ENCODE data around the gene NOL6. TPM values are rescaled to one million over a fixed set of nuclear protein-coding genes. Genes with fewer than 3 reads are reported as not detected.
A peak's percentile ranks its signal among the peaks of the same experiment; 100 is the strongest.
"Not testable (repeated sequence)": the region's sequence is repeated elsewhere in the genome, so short reads cannot be mapped to it uniquely, and the experiment has no call there.

The NOL6 gene
- total RNA-seq, 1 donor from 2014 or later: 31.1 TPM

GRCh38 chr9:33510262-33511183 lies 36.8 kb upstream of the NOL6 start:
- Mint-ChIP-seq H3K27ac (ENCODE audit: unreplicated experiment) (peak overlapping the region; percentile 100), H3K4me1 (ENCODE audit: low read depth) (peaks cover 35% of the 10 kb centered on the region), H3K36me3 (ENCODE audit: low read depth) (no peaks in the 10 kb centered on the region), H3K27me3 (ENCODE audit: low read depth) (no peaks in the 10 kb centered on the region), H3K4me3 (ENCODE audit: unreplicated experiment) (peak overlapping the region; percentile 97), H3K9me3 (ENCODE audit: low read depth) (peaks cover 5% of the 10 kb centered on the region)
- no peak for TF ChIP-seq CTCF (IDR thresholded peaks at IDR 0.05)
- no peak for DNase-seq (ENCODE audit: low spot score)

DNA sequence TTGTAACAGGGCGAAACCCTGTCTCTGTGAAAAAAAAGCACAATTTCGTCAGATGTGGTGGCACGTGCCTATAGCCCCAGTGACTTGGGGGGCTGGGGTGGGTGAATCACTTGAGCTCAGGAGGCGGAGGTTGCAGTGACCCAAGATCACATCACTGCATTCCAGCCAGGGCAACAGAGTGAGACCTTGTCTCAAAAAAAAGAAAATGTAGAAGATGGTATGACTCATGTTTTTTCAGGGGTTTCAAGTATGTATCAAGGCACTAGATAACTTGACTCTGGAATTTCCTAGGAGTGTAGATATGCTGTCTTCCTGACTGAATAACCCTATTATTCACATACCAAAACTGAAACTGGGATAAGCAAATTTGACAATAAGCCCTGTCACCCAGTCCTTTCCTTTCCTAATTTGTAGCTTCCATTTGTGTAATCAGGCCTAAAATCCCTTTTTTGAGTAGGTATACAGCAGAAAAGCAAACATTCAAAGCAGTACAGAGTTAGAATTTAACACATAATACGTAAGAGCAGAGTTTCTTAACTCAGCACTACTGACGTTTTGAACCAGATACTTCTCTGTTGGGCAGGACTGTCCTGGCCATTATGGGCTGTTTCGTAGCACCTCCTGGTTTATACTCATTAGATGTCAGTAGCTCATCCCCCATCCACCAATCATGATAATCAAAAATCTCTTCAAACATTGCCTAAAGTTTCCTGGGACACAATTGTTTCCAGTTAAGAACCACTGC lies 33.1 kb upstream of the NOL6 start:
- TF ChIP-seq CTCF (IDR thresholded peaks at IDR 0.05): no peak
- H3K36me3 Mint-ChIP-seq (ENCODE audit: low read depth): no peaks in the 10 kb centered on the region
- DNase-seq (ENCODE audit: low spot score): no peak
- H3K27ac Mint-ChIP-seq (ENCODE audit: unreplicated experiment): peak overlapping the region; percentile 91
- H3K4me1 Mint-ChIP-seq (ENCODE audit: low read depth): peaks cover 35% of the 10 kb centered on the region
- no peaks in the 10 kb centered on the region for H3K9me3 Mint-ChIP-seq (ENCODE audit: low read depth)
- H3K4me3 Mint-ChIP-seq (ENCODE audit: unreplicated experiment): peak overlapping the region; percentile 50
- no peaks in the 10 kb centered on the region for H3K27me3 Mint-ChIP-seq (ENCODE audit: low read depth)

DNA sequence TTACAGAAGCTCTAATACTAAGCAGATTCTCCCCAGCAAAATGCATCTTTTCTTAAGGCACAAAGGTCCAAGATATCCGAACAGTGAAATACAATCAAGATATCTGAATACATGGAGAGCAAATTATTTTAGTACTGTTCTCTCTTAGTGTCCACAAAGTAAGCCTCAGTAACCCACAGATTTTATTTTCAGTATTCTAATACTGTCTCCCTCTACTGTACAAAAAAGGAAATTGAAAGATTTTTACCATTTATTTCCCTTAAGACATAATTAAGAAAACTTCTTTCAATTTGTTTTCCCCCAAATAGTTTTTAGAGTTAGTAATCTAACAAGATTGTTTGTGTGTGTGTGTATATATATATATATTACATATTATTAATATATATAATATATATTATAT lies 24.7 kb upstream of the NOL6 start:
- no peaks in the 10 kb centered on the region for H3K9me3 Mint-ChIP-seq (ENCODE audit: low read depth)
- no peak for DNase-seq (ENCODE audit: low spot score)
- no peak overlapping the region for H3K27ac Mint-ChIP-seq (ENCODE audit: unreplicated experiment)
- H3K4me1 Mint-ChIP-seq (ENCODE audit: low read depth): peaks cover 14% of the 10 kb centered on the region
- H3K4me3 Mint-ChIP-seq (ENCODE audit: unreplicated experiment): no peak overlapping the region
- peak; percentile 79 for TF ChIP-seq CTCF (IDR thresholded peaks at IDR 0.05)
- H3K27me3 Mint-ChIP-seq (ENCODE audit: low read depth): no peaks in the 10 kb centered on the region
- H3K36me3 Mint-ChIP-seq (ENCODE audit: low read depth): peaks cover 1% of the 10 kb centered on the region

DNA sequence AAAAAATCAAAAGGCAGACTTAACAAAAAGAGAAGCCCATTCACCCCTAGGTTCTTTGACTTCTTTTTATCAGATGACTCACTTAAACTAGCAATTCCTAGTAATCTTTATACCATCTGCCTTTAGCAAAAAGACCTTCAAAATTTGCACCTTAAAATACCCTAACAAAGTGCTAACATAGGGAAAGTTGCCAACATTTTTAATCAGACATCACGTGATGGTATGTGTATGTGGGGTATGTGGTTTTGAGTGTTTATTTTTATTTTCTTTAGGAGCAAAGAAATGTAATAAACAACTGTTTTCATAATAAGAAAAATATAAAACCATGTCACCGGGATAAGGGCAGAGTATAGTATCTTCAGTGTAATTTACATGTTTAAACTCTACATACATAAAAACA lies 20.1 kb upstream of the NOL6 start:
- not testable (repeated sequence) for DNase-seq (ENCODE audit: low spot score)
- H3K4me1 Mint-ChIP-seq (ENCODE audit: low read depth): peaks cover 24% of the 10 kb centered on the region

GRCh38 chr9:33489066-33489465 lies 15.3 kb upstream of the NOL6 start:
- no peak for TF ChIP-seq CTCF (IDR thresholded peaks at IDR 0.05)
- H3K9me3 Mint-ChIP-seq (ENCODE audit: low read depth): no peaks in the 10 kb centered on the region
- H3K4me1 Mint-ChIP-seq (ENCODE audit: low read depth): peaks cover 17% of the 10 kb centered on the region
- no peak for DNase-seq (ENCODE audit: low spot score)
- no peak overlapping the region for H3K4me3 Mint-ChIP-seq (ENCODE audit: unreplicated experiment)
- peaks cover 2% of the 10 kb centered on the region for H3K36me3 Mint-ChIP-seq (ENCODE audit: low read depth)
- peak overlapping the region; percentile 13 for H3K27ac Mint-ChIP-seq (ENCODE audit: unreplicated experiment)
- no peaks in the 10 kb centered on the region for H3K27me3 Mint-ChIP-seq (ENCODE audit: low read depth)

More for the DNA sequence above, 20.1 kb upstream of the NOL6 start:
- not testable (repeated sequence) for H3K9me3 Mint-ChIP-seq (ENCODE audit: low read depth); H3K36me3 Mint-ChIP-seq (ENCODE audit: low read depth); H3K4me3 Mint-ChIP-seq (ENCODE audit: unreplicated experiment); H3K27ac Mint-ChIP-seq (ENCODE audit: unreplicated experiment); H3K27me3 Mint-ChIP-seq (ENCODE audit: low read depth)

DNA sequence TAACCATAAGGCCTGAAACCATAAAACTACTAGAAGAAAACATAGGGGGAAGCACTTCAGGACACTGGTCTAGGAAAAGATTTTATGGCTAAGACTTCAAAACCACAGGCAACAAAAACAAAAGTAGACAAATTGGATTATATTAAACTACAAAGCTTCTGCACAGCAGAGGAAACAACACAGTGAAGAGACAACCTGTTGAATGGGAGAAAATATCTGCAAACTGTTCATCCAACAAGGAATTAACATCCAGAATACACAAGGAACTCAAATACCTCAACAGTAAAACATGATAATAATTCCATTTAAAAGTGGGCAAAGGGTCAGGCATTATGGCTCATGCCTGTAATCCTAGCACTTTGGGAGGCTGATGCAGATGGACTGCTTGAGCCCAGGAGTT lies 11.6 kb upstream of the NOL6 start:
- not testable (repeated sequence) for H3K36me3 Mint-ChIP-seq (ENCODE audit: low read depth); H3K27ac Mint-ChIP-seq (ENCODE audit: unreplicated experiment); H3K4me3 Mint-ChIP-seq (ENCODE audit: unreplicated experiment); DNase-seq (ENCODE audit: low spot score); H3K9me3 Mint-ChIP-seq (ENCODE audit: low read depth); H3K27me3 Mint-ChIP-seq (ENCODE audit: low read depth)
- H3K4me1 Mint-ChIP-seq (ENCODE audit: low read depth): peaks cover 12% of the 10 kb centered on the region
